ENCODE measurements around the gene CYBC1.

The CYBC1 gene

GRCh38 chr17:82405051-82405450 is 45.5 kb downstream of the CYBC1 start:
- Mint-ChIP-seq H3K27me3 (ENCODE audit: low read depth) (no peaks in the 10 kb centered on the region), H3K4me1 (ENCODE audit: low read depth) (peaks cover 15% of the 10 kb centered on the region), H3K27ac (no peak overlapping the region), H3K4me3 (no peak overlapping the region), H3K36me3 (ENCODE audit: low read depth) (peaks cover 20% of the 10 kb centered on the region), H3K9me3 (no peaks in the 10 kb centered on the region)

- H3K27ac Mint-ChIP-seq, result no peak overlapping the region
- H3K27me3 Mint-ChIP-seq (ENCODE audit: low read depth), result no peaks in the 10 kb centered on the region
- H3K4me1 Mint-ChIP-seq (ENCODE audit: low read depth), result peaks cover 15% of the 10 kb centered on the region
- H3K4me3 Mint-ChIP-seq, result no peak overlapping the region
- H3K9me3 Mint-ChIP-seq, result no peaks in the 10 kb centered on the region
- H3K36me3 Mint-ChIP-seq (ENCODE audit: low read depth), result peaks cover 17% of the 10 kb centered on the region
Observed at GRCh38 chr17:82403662-82404660, 46.6 kb downstream of the CYBC1 start.

GRCh38 chr17:82402865-82403264 is 47.7 kb downstream of the CYBC1 start:
- H3K27ac Mint-ChIP-seq, result no peak overlapping the region

GRCh38 chr17:82400830-82401229 is 49.7 kb downstream of the CYBC1 start:
- Mint-ChIP-seq H3K27ac (peak overlapping the region; percentile 90), H3K9me3 (no peaks in the 10 kb centered on the region), H3K4me3 (peak overlapping the region; percentile 90), H3K4me1 (ENCODE audit: low read depth) (peaks cover 12% of the 10 kb centered on the region), H3K27me3 (ENCODE audit: low read depth) (no peaks in the 10 kb centered on the region), H3K36me3 (ENCODE audit: low read depth) (peaks cover 16% of the 10 kb centered on the region)

More at GRCh38 chr17:82402865-82403264, 47.7 kb downstream of the CYBC1 start:
- peaks cover 15% of the 10 kb centered on the region for H3K36me3 Mint-ChIP-seq (ENCODE audit: low read depth)
- H3K27me3 Mint-ChIP-seq (ENCODE audit: low read depth), result no peaks in the 10 kb centered on the region
- no peak overlapping the region for H3K4me3 Mint-ChIP-seq
- H3K9me3 Mint-ChIP-seq, result no peaks in the 10 kb centered on the region
- H3K4me1 Mint-ChIP-seq (ENCODE audit: low read depth), result peaks cover 15% of the 10 kb centered on the region

- H3K36me3 Mint-ChIP-seq (ENCODE audit: low read depth), result peaks cover 14% of the 10 kb centered on the region
- no peaks in the 10 kb centered on the region for H3K9me3 Mint-ChIP-seq
- no peak overlapping the region for H3K4me3 Mint-ChIP-seq
- H3K27ac Mint-ChIP-seq, result no peak overlapping the region
- H3K27me3 Mint-ChIP-seq (ENCODE audit: low read depth), result no peaks in the 10 kb centered on the region
- peaks cover 12% of the 10 kb centered on the region for H3K4me1 Mint-ChIP-seq (ENCODE audit: low read depth)
Observed at GRCh38 chr17:82400206-82400605, 50.3 kb downstream of the CYBC1 start.

- no peaks in the 10 kb centered on the region for H3K9me3 Mint-ChIP-seq
- H3K4me3 Mint-ChIP-seq, result no peak overlapping the region
- H3K27ac Mint-ChIP-seq, result no peak overlapping the region
- H3K4me1 Mint-ChIP-seq (ENCODE audit: low read depth), result peaks cover 12% of the 10 kb centered on the region
- peaks cover 14% of the 10 kb centered on the region for H3K36me3 Mint-ChIP-seq (ENCODE audit: low read depth)
- no peaks in the 10 kb centered on the region for H3K27me3 Mint-ChIP-seq (ENCODE audit: low read depth)
Observed at GRCh38 chr17:82399601-82400101, 50.9 kb downstream of the CYBC1 start.

- no peak overlapping the region for H3K4me3 Mint-ChIP-seq
- no peak overlapping the region for H3K27ac Mint-ChIP-seq
- H3K9me3 Mint-ChIP-seq, result no peaks in the 10 kb centered on the region
- peaks cover 12% of the 10 kb centered on the region for H3K4me1 Mint-ChIP-seq (ENCODE audit: low read depth)
- H3K36me3 Mint-ChIP-seq (ENCODE audit: low read depth), result peaks cover 14% of the 10 kb centered on the region
- H3K27me3 Mint-ChIP-seq (ENCODE audit: low read depth), result no peaks in the 10 kb centered on the region
Observed at GRCh38 chr17:82399041-82399441, 51.5 kb downstream of the CYBC1 start.

GRCh38 chr17:82397449-82398335 is 52.9 kb downstream of the CYBC1 start:
- H3K36me3 Mint-ChIP-seq (ENCODE audit: low read depth), result peaks cover 13% of the 10 kb centered on the region
- H3K27me3 Mint-ChIP-seq (ENCODE audit: low read depth), result no peaks in the 10 kb centered on the region
- no peak overlapping the region for H3K27ac Mint-ChIP-seq
- H3K4me1 Mint-ChIP-seq (ENCODE audit: low read depth), result peaks cover 10% of the 10 kb centered on the region
- no peaks in the 10 kb centered on the region for H3K9me3 Mint-ChIP-seq
- H3K4me3 Mint-ChIP-seq, result no peak overlapping the region

- no peaks in the 10 kb centered on the region for H3K9me3 Mint-ChIP-seq
- peaks cover 10% of the 10 kb centered on the region for H3K4me1 Mint-ChIP-seq (ENCODE audit: low read depth)
- H3K36me3 Mint-ChIP-seq (ENCODE audit: low read depth), result peaks cover 11% of the 10 kb centered on the region
- H3K27ac Mint-ChIP-seq, result no peak overlapping the region
- H3K27me3 Mint-ChIP-seq (ENCODE audit: low read depth), result no peaks in the 10 kb centered on the region
- H3K4me3 Mint-ChIP-seq, result no peak overlapping the region
Observed at GRCh38 chr17:82396601-82397435, 53.7 kb downstream of the CYBC1 start.

GRCh38 chr17:82394278-82394677 is 56.3 kb downstream of the CYBC1 start:
- no peaks in the 10 kb centered on the region for H3K4me1 Mint-ChIP-seq (ENCODE audit: low read depth)
- no peak overlapping the region for H3K27ac Mint-ChIP-seq
- no peaks in the 10 kb centered on the region for H3K27me3 Mint-ChIP-seq (ENCODE audit: low read depth)
- H3K36me3 Mint-ChIP-seq (ENCODE audit: low read depth), result peaks cover 5% of the 10 kb centered on the region
- H3K4me3 Mint-ChIP-seq, result no peak overlapping the region
- H3K9me3 Mint-ChIP-seq, result no peaks in the 10 kb centered on the region

GRCh38 chr17:82392941-82393340 is 57.6 kb downstream of the CYBC1 start:
- no peaks in the 10 kb centered on the region for H3K4me1 Mint-ChIP-seq (ENCODE audit: low read depth)
- H3K27ac Mint-ChIP-seq, result no peak overlapping the region
- H3K9me3 Mint-ChIP-seq, result no peaks in the 10 kb centered on the region
- H3K4me3 Mint-ChIP-seq, result no peak overlapping the region
- H3K36me3 Mint-ChIP-seq (ENCODE audit: low read depth), result peaks cover 5% of the 10 kb centered on the region
- H3K27me3 Mint-ChIP-seq (ENCODE audit: low read depth), result peaks cover under 1% of the 10 kb centered on the region

Measured in T-helper 1 cell treated with Interleukin-12 subunit alpha and Interleukin-12 subunit beta and Interleukin-4 antibody, amounts not matched to agents 30 μg/mL and 1 μg/mL, for 36 hours (primary cell).